GM21737 (cell line): ENCODE data around the gene LMX1B.
A peak's percentile ranks its signal among the peaks of the same experiment; 100 is the strongest.
"Not testable (repeated sequence)": the region's sequence is repeated elsewhere in the genome, so short reads cannot be mapped to it uniquely, and the experiment has no call there.

Experiments used
- ATAC-seq: cut with Tn5 transposase; IDR thresholded peaks from one replicate; pipeline ENCODE4 v1.9.1; 2021; ENCODE audit warnings: mild to moderate bottlenecking, moderate library complexity; ENCODE audit not compliant: unreplicated experiment

LMX1B gene

GRCh38 chr9:126705767-126706697, 92.3 kb downstream of the LMX1B start:
- no peak for ATAC-seq

- no peak for ATAC-seq
These were observed 92.9 kb downstream of the LMX1B start for GRCh38 chr9:126706698-126707053.

GRCh38 chr9:126707083-126707482, 93.4 kb downstream of the LMX1B start:
- ATAC-seq = no peak

- ATAC-seq = not testable (repeated sequence)
These were observed 94.0 kb downstream of the LMX1B start for GRCh38 chr9:126707712-126708111.

- no peak for ATAC-seq
These were observed 94.5 kb downstream of the LMX1B start for GRCh38 chr9:126708178-126708577.

GRCh38 chr9:126709241-126709640, 95.5 kb downstream of the LMX1B start:
- ATAC-seq = no peak

- no peak for ATAC-seq
These were observed 101.7 kb downstream of the LMX1B start for GRCh38 chr9:126715382-126715781.

GRCh38 chr9:126717441-126717840, 103.7 kb downstream of the LMX1B start:
- ATAC-seq = not testable (repeated sequence)

GRCh38 chr9:126719618-126720031, 105.9 kb downstream of the LMX1B start:
- peak; percentile 43 for ATAC-seq

- ATAC-seq = no peak
These were observed 106.3 kb downstream of the LMX1B start for GRCh38 chr9:126720036-126720435.

GRCh38 chr9:126720661-126721563, 107.2 kb downstream of the LMX1B start:
- no peak for ATAC-seq

GRCh38 chr9:126721564-126721981, 107.8 kb downstream of the LMX1B start:
- ATAC-seq = no peak

- peak; percentile 73 for ATAC-seq
These were observed 108.7 kb downstream of the LMX1B start for GRCh38 chr9:126722252-126722921.

GRCh38 chr9:126722922-126723806, 109.4 kb downstream of the LMX1B start:
- peak; percentile 38 for ATAC-seq

- no peak for ATAC-seq
These were observed 110.1 kb downstream of the LMX1B start for GRCh38 chr9:126723807-126724172.

GRCh38 chr9:126724226-126724625, 110.5 kb downstream of the LMX1B start:
- no peak for ATAC-seq

GRCh38 chr9:126725485-126725884, 111.8 kb downstream of the LMX1B start:
- ATAC-seq = not testable (repeated sequence)

GRCh38 chr9:126728210-126728609, 114.5 kb downstream of the LMX1B start:
- ATAC-seq = not testable (repeated sequence)

- not testable (repeated sequence) for ATAC-seq
These were observed 116.9 kb downstream of the LMX1B start for GRCh38 chr9:126730592-126730991.

GRCh38 chr9:126733005-126733404, 119.3 kb downstream of the LMX1B start:
- no peak for ATAC-seq
